SK-MEL-5 (cell line): ENCODE measurements around the gene AGPAT3. TPM values are rescaled to one million over a fixed set of nuclear protein-coding genes. Genes with fewer than 3 reads are reported as not detected.

Experiments
- DNase-seq: peaks from one replicate; pipeline ENCODE4 v3.0.0-alpha.2; 2016; ENCODE audit warnings: low read depth, low spot score
- in situ Hi-C: cut with HindIII; loops from 2 replicates; pipeline ENCODE4 v1.10.0; 2016; ENCODE audit warnings: low sequenced_read_pairs, high pct_unique_total_duplicates, low pct_unique_long_range_greater_than_20kb
- total RNA-seq: library from RNA; depleted of rRNA; stranded (reverse); fragments of >200 nt; shearing (Covaris generic); gene quantifications from 2 replicates; pipeline ENCODE4 v1.2.3, GENCODE V29; 2014

Gene AGPAT3
- total RNA-seq, 1 experiment from 2014 or later = 22.5 TPM

DNA sequence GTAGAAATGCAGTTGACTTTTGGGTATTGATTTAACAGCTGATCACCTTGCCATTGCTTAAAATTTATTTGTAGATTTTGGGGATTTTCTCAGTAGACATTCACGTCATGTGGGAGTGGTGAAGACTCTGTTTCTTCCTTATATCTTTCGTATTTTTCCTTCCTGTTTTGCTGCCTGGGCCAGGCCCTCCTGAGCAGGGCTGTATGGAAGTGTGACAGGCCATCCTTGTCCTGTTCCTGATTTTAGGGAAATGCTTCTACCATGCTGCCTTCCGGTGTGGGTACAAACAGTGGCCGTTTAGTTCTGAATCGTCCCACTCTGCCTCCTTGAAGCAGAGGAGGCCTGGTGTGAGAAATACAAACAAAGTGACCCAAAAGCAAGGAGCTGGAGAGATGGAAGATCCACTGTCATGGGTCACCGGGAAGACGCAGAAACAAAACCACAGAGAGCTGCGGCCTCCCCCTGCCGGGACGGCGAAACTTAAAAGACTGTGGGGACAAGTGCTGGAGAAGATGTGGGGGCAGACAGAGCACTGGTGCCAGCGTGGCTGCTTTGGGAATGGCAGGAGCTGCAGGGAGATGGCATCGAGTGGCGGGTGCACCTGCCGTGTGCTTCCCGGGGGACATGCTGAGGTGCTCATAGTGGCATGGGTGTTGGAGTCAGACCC is 7.6 kb downstream of the AGPAT3 start:
- no peak for DNase-seq
- in situ Hi-C loops = no loop called here

DNA sequence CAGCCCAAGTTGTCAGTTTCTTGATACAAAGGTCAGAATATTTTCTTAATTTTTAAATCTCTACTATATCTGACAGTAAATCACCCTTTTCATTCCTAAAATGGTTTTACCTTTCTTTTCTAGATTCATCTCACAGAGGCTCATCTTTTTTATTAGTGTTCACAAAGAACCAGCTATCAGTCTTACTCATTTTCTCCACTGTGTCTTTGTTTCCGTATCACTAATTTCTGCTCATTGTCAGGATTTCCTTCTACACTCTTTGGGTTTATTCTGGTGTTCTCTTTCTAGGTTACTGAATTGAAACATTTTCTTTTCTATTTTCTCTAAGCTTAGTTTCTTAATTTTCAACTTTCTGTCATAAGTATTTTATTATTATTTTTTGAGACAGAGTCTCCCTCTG is 8.7 kb downstream of the AGPAT3 start:
- in situ Hi-C loops = no loop called here
- DNase-seq = no peak

DNA sequence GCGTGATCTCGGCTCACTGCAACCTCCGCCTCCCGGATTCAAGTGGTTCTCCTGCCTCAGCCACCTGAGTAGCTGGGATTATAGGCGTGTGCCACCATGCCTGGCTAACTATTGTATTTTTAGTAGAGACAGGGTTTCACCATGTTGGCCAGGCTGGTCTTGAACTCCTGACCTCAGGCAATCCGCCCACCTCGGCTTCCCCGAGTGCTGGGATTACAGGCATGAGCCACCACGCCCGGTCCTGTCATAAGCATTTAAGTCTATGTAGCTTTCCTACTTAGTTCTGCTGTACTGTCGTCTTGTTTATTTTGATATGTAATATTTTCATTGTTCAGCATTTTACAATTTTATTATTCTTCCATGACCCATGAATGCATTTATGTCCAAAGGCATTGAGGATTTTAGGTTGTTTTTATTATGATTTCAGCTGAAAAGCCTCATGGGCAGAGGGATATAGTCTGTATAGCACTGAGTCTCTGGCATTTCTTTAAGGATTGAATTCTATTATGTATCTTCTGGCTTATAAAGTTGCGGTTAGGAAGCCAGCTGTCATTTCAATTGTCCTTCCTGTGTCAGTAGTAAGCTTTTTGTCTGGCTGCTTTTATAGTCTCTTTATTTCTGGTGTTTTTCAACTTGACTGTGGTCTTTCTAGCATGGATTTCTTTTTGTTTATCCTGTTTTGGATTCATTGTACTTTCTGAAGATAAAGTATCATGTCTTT is 9.2 kb downstream of the AGPAT3 start:
- in situ Hi-C loops = no loop called here
- no peak for DNase-seq

DNA sequence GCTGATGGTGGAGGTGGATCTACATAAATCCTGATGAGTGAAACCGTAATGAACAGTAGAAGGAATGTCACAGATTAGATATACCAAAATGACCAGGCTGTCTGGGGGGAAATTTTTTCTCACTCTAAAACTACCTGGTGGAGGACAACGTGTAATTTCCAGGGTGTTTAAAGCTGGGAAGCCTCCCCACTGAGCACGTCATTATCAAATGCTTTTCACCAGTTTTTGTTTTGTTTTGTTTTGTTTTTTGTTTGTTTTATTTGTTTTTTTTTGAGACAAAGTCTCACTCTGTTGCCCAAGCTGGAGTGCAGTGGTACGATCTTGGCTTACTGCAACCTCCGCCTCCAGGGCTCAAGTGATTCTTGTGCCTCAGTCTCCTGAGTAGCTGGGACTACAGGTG is 11.6 kb downstream of the AGPAT3 start:
- in situ Hi-C loops = no loop called here
- DNase-seq = no peak

DNA sequence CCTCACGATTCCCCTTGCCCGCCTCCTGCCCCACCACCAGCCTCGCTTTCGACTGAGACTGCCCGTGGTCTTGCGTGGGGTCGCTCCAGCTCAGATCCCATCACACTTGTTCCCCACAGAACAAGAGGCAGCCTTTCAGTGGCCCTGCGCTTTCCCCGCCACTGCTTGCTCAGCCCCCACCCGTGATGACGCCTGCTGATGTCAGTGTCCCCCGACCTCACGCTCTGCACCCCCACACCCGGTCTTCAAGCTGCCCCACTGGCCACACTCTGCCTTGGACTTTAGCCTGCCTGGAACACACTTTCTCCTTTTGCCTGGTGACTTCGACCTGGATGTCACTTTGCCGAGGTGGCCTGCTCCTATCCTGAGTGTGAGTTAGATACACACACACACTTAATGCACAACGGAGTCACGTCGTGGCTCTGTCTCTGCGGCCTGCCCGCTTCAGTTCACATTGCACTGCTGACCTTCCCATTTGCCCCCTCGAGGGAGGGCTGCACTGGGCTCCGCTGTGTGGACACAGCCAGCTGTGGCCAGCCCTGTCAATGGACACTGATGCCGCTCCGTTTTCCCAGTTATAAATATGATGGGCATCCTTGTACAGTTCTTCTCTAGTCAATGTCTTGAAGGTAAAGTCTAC is 13.0 kb downstream of the AGPAT3 start:
- no peak for DNase-seq
- in situ Hi-C loops = no loop called here

DNA sequence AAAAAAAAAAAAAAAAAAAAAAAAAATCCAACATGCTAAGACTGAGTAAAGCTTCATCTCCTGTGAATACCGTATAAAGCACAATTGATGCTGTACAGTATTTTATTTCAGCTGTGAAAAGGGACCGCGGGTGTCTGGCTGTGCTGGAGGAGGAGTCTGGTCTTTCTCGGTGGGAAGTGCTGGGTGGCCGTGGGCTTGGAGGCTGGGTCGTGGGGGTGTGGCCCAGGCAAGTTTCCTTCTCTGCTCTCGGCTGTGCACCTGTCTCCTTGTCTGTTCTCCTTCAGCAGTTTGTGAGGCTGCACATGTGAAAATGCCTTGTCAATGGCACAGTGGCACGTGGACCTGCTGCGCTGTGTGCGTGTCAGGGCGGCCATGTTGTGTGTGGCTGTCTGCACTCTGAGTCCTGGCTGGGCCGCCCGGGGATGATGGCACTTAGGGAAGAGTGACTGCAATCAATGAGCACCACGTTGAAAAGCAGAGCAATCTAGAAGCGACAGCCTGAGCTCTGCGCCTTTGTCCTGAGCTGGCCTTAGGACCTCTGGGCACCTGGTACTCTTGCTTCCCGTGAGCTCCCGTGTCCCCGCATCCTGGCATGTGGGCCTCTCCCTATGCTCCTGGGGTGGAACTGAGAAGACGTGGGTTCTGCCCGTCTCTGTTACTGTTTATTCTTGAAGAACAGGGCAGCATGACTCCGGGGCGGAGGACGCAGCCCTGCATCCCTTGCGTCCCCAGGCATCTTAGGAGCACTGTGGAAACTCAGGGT is 14.5 kb downstream of the AGPAT3 start:
- no peak for DNase-seq
- in situ Hi-C loops = no loop called here

DNA sequence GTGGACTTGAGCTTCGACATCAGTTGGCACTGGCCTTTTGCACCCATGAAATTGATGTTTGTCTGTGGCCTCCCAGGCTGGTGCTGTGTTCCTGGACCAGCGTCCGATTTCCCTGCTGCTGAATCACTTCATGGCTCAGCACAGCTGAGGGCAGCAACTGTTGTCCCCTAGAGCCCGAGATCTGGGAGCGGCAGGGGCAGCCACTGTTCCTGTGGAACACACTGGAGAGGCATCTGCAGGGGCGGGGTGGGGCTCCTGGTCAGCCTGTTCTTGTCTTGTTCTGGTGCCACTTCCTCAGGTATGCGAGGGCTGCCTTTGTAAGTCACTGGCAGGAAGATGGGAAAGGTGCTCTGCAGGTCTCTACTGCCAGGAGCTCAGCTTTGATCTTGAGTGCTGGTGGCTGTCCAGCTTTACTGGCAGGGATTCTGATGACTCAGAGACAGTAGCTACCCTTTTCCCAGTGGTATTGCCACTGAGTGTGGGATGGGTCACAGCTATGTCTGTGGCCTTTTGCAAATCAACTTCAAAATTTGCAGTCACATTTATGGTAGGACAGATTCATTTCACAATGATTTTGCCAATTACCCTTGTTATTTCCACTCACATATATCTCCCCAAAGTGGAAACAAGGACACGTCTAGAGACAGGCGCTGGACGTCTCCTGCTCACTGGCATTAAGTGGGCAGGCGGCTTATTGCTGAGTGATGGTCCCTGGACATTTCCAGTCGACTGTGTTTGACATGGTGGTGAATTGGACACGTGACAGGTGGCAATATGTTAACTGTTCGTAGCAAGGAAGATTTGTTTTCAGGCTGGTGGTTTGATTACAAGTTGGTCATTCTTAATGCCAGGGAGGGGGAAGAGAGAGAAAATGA is 15.3 kb downstream of the AGPAT3 start:
- in situ Hi-C loops = no loop called here
- DNase-seq = no peak

DNA sequence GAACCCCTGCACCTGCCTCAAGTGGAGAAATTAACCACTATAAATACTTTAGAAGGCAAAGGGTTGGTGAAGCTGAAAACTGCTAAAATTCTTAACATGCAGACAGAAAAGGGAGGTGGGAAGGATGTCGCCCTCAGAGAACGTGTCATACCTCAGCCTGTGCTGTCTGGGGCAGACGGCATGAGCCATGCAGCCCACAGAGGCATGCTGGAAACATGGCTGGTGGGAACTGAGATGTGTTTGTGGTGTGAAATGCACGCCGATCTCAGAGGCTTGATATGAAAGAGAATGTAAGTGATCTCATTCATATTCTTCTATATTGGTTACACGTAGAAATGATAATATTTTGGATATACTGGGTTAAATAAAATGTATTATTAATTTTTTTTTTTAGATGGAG is 16.3 kb downstream of the AGPAT3 start:
- DNase-seq = no peak
- in situ Hi-C loops = no loop called here

DNA sequence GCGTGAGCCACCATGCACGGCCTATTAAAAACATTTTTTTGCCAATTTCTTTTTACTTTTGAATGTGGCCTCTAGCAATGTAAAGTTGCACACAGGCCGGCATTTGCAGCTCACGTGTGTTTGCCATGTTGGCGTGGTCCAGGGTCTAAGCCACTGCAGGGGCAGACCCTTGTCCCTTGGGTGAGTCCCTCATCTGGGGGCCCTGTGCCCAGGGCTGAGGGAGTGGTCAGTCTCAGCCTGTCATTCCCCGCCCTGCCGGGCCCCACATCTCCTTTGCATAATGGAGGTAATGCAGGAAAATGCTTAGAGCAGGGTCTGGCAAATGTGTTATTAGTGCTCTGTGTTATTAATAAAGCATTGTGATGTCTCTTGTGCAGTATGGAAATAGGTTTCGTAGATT is 16.9 kb downstream of the AGPAT3 start:
- no peak for DNase-seq
- in situ Hi-C loops = no loop called here

DNA sequence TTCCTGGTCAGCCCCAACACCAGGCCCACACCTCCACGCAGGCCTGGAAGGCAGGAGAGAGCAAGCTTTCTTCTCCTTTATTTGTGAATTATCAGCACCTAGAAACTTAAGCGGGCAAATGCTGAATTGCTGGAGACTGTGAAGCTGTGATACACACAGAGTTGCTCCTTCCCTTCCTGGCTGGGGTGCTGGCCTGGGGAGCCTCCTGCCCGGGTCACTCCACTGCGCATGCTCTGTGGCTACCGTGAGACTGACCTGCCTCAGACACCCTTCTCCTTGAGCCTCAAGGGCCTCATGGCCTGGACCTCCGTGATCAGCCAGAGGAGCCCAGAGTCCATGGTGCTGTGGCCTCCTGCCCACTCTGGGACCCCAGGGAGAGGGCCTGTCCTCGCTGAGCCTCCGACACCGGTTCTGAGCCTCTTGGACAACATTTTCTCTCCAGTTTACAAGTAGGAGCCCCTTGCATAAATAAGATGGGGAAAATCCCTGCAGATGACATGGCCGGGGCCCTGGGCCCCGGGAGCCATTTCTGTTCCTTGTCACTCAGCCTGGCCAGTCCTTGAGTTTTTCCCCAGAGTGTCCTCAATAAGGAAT is 18.0 kb downstream of the AGPAT3 start:
- DNase-seq = no peak
- in situ Hi-C loops = no loop called here

DNA sequence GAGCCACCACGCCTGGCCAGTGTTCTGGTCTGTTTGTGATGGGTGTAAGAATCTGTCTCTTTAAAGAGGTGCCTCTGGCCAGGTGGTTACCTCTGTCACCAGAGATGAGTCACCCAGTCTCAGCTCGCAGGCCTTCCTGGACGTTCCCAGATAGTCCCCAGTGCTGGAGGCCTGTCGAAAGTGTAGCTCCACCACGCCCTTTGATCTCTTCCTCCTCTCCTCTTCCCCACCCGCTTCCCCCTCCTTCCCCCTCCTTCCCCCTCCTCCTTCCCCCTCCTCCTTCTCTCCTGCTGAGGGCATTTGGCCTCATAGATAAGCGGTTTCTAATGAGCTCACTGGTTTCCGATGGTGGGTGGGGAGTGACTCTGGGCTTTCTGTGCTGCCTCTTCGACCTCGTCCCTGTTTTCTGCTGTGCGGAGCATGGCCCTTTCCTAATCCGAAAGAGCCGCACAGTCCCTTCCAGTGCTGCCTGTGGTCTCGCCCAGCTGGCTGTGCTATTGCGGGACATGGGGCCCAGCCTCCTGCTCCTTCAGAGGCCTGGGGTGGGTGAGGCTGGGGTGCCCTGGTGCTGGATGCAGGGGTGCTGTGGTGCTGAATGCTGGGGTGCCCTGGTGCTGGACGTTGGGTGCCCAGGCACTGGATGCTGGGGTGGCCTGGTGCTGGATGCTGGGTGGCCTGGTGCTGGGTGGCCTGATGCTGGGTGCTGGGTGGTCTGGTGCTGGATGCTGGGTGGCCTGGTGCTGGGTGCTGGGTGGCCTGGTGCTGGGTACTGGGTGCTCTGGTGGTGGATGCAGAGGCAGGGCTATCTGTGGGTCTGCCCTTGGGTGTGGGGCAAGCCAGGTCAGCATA is 19.2 kb downstream of the AGPAT3 start:
- in situ Hi-C loops = no loop called here
- DNase-seq = no peak

DNA sequence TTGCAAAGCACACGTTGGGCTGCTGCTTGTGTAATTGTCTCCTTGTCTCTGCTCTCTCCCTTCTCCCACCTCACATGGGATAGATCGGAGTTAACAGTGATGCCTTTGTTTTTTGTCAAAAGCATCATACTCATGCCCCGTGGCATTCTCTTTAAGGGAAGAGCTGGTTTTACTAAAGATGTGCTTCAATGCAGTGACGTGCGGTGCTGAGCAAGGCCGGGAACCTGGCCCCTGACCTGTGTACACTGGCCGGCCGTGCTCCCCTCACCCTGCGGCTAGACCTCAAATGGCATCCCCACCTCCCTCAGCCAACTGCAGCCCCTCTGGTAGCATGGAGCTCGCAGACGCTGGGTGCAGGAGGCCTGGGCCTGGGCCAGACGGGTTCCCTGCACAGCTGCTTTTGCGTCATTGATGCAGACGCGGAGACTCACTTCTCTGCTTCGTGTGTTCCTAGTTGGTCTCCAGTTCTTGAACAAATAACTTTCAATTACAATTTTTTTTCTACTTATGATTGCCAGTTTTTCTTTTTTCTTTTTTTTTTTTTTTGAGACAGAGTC is 19.9 kb downstream of the AGPAT3 start:
- in situ Hi-C loops = no loop called here

DNA sequence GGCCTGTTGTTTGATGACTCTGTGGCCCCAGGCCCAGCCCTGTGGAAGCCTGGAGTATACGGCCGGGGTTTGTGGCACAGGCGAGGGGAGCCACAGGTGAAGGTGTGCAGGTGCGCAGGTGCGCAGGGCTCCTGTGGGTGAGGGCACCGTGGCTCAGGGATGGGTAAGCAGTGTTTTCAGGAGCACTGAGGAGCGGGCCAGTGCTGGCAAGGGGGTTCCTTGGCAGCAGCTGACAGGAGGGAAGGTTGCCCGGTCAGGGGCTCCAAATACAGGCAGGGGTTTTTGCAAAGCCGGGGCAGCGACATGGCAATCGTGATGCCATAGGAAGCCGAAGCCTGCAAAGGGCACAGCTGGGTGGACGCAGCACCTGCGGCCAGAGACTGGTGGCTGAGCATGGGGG is 20.7 kb downstream of the AGPAT3 start:
- no peak for DNase-seq
- in situ Hi-C loops = no loop called here

More for the DNA sequence above, 19.9 kb downstream of the AGPAT3 start:
- DNase-seq = peak; percentile 94

DNA sequence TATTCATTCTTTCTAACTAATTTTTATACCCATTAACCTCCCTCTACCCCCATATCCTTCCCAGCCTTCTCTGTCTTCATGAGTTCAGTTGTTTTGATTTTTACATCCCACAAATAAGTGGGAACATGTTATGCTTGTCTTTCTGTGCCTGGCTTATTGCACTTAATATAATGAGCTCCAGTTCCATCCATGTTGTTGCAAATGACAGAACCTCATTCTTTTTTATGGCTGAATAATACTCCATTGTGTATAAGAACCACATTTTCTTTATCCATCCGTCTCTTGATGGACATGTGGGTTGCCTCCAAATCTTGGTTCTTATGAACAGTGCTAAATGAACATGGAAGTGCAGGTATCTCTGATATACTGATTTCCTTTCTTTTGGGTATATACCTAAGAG is 21.5 kb downstream of the AGPAT3 start:
- DNase-seq = no peak
- in situ Hi-C loops = no loop called here

DNA sequence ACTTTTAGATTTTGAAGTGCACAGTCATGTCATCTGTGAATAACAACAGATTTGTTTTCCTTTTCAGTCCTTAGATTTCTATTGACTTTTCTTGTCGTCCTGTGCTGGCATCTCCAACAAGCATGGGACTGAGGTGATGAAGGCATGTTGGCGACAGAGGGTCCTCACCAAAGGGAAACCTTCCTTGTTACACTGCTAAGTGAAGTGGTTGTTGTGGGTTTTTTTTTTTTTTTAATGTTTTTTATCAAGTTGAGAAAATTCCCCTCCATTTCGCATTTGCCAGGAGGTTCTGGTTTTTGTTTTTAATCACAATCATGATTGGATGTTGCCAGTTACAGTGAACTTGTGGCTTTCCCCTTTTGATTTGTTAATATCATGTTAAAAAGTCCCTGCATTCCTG is 24.0 kb downstream of the AGPAT3 start:
- in situ Hi-C loops = no loop called here
- DNase-seq = no peak

DNA sequence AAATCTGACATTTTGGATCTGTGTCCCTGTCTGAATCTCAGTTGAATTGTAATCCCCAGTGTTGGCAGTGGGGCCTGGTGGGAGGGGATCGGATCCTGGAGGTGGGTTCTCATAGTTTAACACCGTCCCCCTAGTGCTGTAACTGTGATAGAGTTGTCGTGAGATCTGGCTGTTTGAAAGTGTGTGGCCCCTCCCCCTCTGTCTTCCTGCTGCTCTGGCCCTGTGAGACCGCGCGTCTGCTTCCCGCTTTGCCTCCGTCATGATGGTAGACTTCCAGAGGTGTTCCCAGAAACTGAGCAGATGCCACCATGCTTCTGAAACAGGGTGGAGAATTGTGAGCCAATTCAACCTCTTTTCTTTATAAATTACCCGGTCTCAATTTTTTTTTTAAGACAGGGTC is 25.0 kb downstream of the AGPAT3 start:
- DNase-seq = no peak
- in situ Hi-C loops = no loop called here
